H9 (cell line): ENCODE measurements around the gene C2orf72. TPM values are rescaled to one million over a fixed set of nuclear protein-coding genes. Genes with fewer than 3 reads are reported as not detected.

ENCODE experiments used
- DNase-seq: peaks from one replicate; pipeline ENCODE4 v3.0.0-alpha.2; 2017
- H2AFZ ChIP-seq: one replicate; pipeline ENCODE4 v1.6.1; 2013; ENCODE audit warnings: mild to moderate bottlenecking, low read length, control low read depth, moderate library complexity
- H2AK5ac ChIP-seq: 2 replicates; pipeline ENCODE4 v1.6.1; 2013; ENCODE audit warnings: low read length, control low read depth, mixed read lengths; ENCODE audit not compliant: insufficient read length
- H2BK120ac ChIP-seq: one replicate; pipeline ENCODE4 v1.6.1; 2013; ENCODE audit warnings: low read depth, mild to moderate bottlenecking, low read length, control low read depth, inconsistent platforms; ENCODE audit not compliant: poor library complexity, severe bottlenecking
- H2BK12ac ChIP-seq: 2 replicates; pipeline ENCODE4 v1.6.1; 2013; ENCODE audit warnings: low read length, control low read depth, mixed read lengths, low read depth; ENCODE audit not compliant: insufficient read length
- H2BK15ac ChIP-seq: 2 replicates; pipeline ENCODE4 v1.6.1; 2013; ENCODE audit warnings: low read depth, low read length, control low read depth
- H2BK20ac ChIP-seq: one replicate; pipeline ENCODE4 v1.6.1; 2013; ENCODE audit warnings: low read depth, mild to moderate bottlenecking, low read length, control low read depth, inconsistent platforms; ENCODE audit not compliant: poor library complexity, severe bottlenecking
- H2BK5ac ChIP-seq: 2 replicates; pipeline ENCODE4 v1.6.1; 2013; ENCODE audit warnings: low read length, control low read depth, mixed read lengths; ENCODE audit not compliant: insufficient read length
- H3K14ac ChIP-seq: 2 replicates; pipeline ENCODE4 v1.6.1; 2013; ENCODE audit warnings: low read length, control low read depth; ENCODE audit not compliant: insufficient read depth
- H3K18ac ChIP-seq: 2 replicates; pipeline ENCODE4 v1.6.1; 2013; ENCODE audit warnings: low read depth, mild to moderate bottlenecking, mixed read lengths, low read length, control low read depth; ENCODE audit not compliant: insufficient read length
- H3K23ac ChIP-seq: 2 replicates; pipeline ENCODE4 v1.6.1; 2013; ENCODE audit warnings: low read length, control low read depth, mixed read lengths, low read depth; ENCODE audit not compliant: insufficient read length
- H3K23me2 ChIP-seq: 2 replicates; pipeline ENCODE4 v1.6.1; 2013; ENCODE audit warnings: low read depth, mild to moderate bottlenecking, mixed read lengths, low read length, control low read depth; ENCODE audit not compliant: insufficient read length, poor library complexity, severe bottlenecking
- H3K27ac ChIP-seq: 2 replicates; pipeline ENCODE4 v1.5.1; 2013; ENCODE audit warnings: low read length, control low read depth, mixed read lengths, low read depth; ENCODE audit not compliant: insufficient read length
- H3K27me3 ChIP-seq: 2 replicates; pipeline ENCODE4 v1.6.1; 2013; ENCODE audit warnings: low read length, control low read depth, inconsistent platforms; ENCODE audit not compliant: insufficient read depth
- H3K4ac ChIP-seq: 2 replicates; pipeline ENCODE4 v1.6.1; 2013; ENCODE audit warnings: low read depth, mild to moderate bottlenecking, control low read depth, inconsistent platforms, low read length, moderate library complexity
- H3K4me1 ChIP-seq: 2 replicates; pipeline ENCODE4 v1.6.1; 2013; ENCODE audit warnings: low read length, control low read depth, inconsistent platforms; ENCODE audit not compliant: insufficient read depth
- H3K4me2 ChIP-seq: 2 replicates; pipeline ENCODE4 v1.6.1; 2013; ENCODE audit warnings: low read length, control low read depth, mixed read lengths; ENCODE audit not compliant: insufficient read length, insufficient read depth
- H3K56ac ChIP-seq: 2 replicates; pipeline ENCODE4 v1.6.1; 2013; ENCODE audit warnings: low read depth, mild to moderate bottlenecking, mixed read lengths, low read length, control low read depth; ENCODE audit not compliant: insufficient read length
- H3K79me1 ChIP-seq: 2 replicates; pipeline ENCODE4 v1.6.1; 2013; ENCODE audit warnings: low read depth, mild to moderate bottlenecking, moderate library complexity, low read length, control low read depth, inconsistent platforms; ENCODE audit not compliant: insufficient read depth, poor library complexity, severe bottlenecking
- H3K79me2 ChIP-seq: 2 replicates; pipeline ENCODE4 v1.6.1; 2013; ENCODE audit warnings: low read length, control low read depth, inconsistent platforms; ENCODE audit not compliant: insufficient read depth
- H3K9ac ChIP-seq: 2 replicates; pipeline ENCODE4 v1.6.1; 2013; ENCODE audit warnings: low read length, control low read depth, mixed read lengths; ENCODE audit not compliant: insufficient read length; ENCODE audit errors: extremely low read depth
- H3K9me3 ChIP-seq: one replicate; pipeline ENCODE4 v1.6.1; 2013; ENCODE audit warnings: low read depth, low read length, inconsistent platforms; ENCODE audit not compliant: control insufficient read depth
- H3T11ph ChIP-seq: one replicate; pipeline ENCODE4 v1.6.1; 2013; ENCODE audit warnings: mild to moderate bottlenecking, low read length, control low read depth, inconsistent platforms
- H4K20me1 ChIP-seq: one replicate; pipeline ENCODE4 v1.6.1; 2013; ENCODE audit not compliant: control insufficient read depth, insufficient read length, insufficient read depth
- H4K5ac ChIP-seq: 2 replicates; pipeline ENCODE4 v1.6.1; 2013; ENCODE audit warnings: low read depth, mild to moderate bottlenecking, mixed read lengths, low read length, control low read depth; ENCODE audit not compliant: insufficient read length
- H4K8ac ChIP-seq: replicated peaks from 2 replicates; pipeline ENCODE4 v1.6.1; 2013; ENCODE audit warnings: low read length, control low read depth, mixed read lengths, low read depth; ENCODE audit not compliant: insufficient read length
- H4K91ac ChIP-seq: 2 replicates; pipeline ENCODE4 v1.6.1; 2013; ENCODE audit warnings: low read depth, mild to moderate bottlenecking, moderate library complexity, mixed read lengths, low read length, control low read depth; ENCODE audit not compliant: insufficient read length
- H3K27ac Mint-ChIP-seq, 3 experiments: 2 replicates in 2 of 3; 3 replicates in 1 of 3; pipeline ENCODE4 v1.8.0; 2020 to 2021; ENCODE audit warnings: mixed read lengths in 3 of 3, mild to moderate bottlenecking in 1 of 3, moderate library complexity in 1 of 3
- H3K27me3 Mint-ChIP-seq: 2 replicates; pipeline ENCODE4 v1.8.0; 2021; ENCODE audit warnings: low read depth, mild to moderate bottlenecking, moderate library complexity, mixed read lengths
- H3K36me3 Mint-ChIP-seq, 3 experiments: 2 replicates in 2 of 3; 3 replicates in 1 of 3; pipeline ENCODE4 v1.8.0; 2020 to 2021; ENCODE audit warnings: low read depth in 3 of 3, mixed read lengths in 3 of 3; ENCODE audit not compliant: insufficient read depth in 1 of 3
- H3K4me1 Mint-ChIP-seq, 2 experiments: 2 replicates each; pipeline ENCODE4 v1.8.0; 2020; ENCODE audit warnings: mixed read lengths in 2 of 2
- H3K4me3 Mint-ChIP-seq, 2 experiments: 2 replicates in 1 of 2; 3 replicates in 1 of 2; pipeline ENCODE4 v1.8.0; 2020 to 2021; ENCODE audit warnings: mild to moderate bottlenecking in 2 of 2, mixed read lengths in 2 of 2, moderate library complexity in 1 of 2
- H3K9me3 Mint-ChIP-seq, 2 experiments: 2 replicates in 1 of 2; 3 replicates in 1 of 2; pipeline ENCODE4 v1.8.0; 2020; ENCODE audit warnings: mild to moderate bottlenecking in 2 of 2, mixed read lengths in 2 of 2, moderate library complexity in 1 of 2
- CTCF ChIP-seq: fragments of 200-600 bp; sonication (generic); conservative IDR thresholded peaks from 3 replicates; pipeline ENCODE4 v1.8.0; 2021; ENCODE audit warnings: antibody characterized with exemption, mild to moderate bottlenecking
- WGBS: extraction: QIAGEN DNeasy Blood & Tissue Kit; methylation state at CpG from one replicate; pipeline ENCODE4 v1.1.7; 2013; ENCODE audit warnings: missing lambda C conversion rate, low lambda C conversion rate, mixed read lengths; ENCODE audit not compliant: insufficient read length; ENCODE audit errors: extremely low coverage; 5-methylcytosine and 5-hydroxymethylcytosine counted together
- total RNA-seq: library from RNA; stranded (reverse); gene quantifications from 2 replicates; pipeline ENCODE4 v1.2.1, GENCODE V29; 2021

The C2orf72 gene
- total RNA-seq, 1 experiment from 2014 or later, result 1.0 TPM

- H3K27me3 Mint-ChIP-seq, result peaks cover 47% of the 10 kb centered on the region
Observed at GRCh38 chr2:231011526-231011925, 25.8 kb upstream of the C2orf72 start.

More at GRCh38 chr2:231011526-231011925, 25.8 kb upstream of the C2orf72 start:
- Histone ChIP-seq H3K4ac (no peak overlapping the region), H2BK5ac (no peak overlapping the region), H3T11ph (no peak overlapping the region), H3K4me1 (no peaks in the 10 kb centered on the region), H3K27me3 (no peaks in the 10 kb centered on the region; the same call in 1 of the 2 replicates), H3K79me1 (no peaks in the 10 kb centered on the region), H3K23me2 (no peaks in the 10 kb centered on the region), H3K27ac (no peak overlapping the region), H4K91ac (no peak overlapping the region), H3K18ac (no peak overlapping the region), H2BK15ac (no peak overlapping the region), H3K9ac (no peak overlapping the region), H4K5ac (no peak overlapping the region), H2AFZ (no peak overlapping the region), H3K4me2 (no peak overlapping the region), H3K56ac (no peak overlapping the region), H3K9me3 (no peaks in the 10 kb centered on the region), H2BK20ac (no peak overlapping the region), H2AK5ac (no peak overlapping the region), H3K23ac (no peak overlapping the region), H2BK12ac (no peak overlapping the region), H2BK120ac (no peak overlapping the region), H4K20me1 (no peaks in the 10 kb centered on the region), H3K14ac (no peak overlapping the region; the same call in 1 of the 2 replicates), H3K79me2 (no peaks in the 10 kb centered on the region), H4K8ac (no peak overlapping the region)
- Mint-ChIP-seq H3K4me3 (no peak overlapping the region), H3K4me1 (peaks cover 20 to 27% of the 10 kb centered on the region in 2 experiments), H3K9me3 (no peaks in the 10 kb centered on the region), H3K36me3 (peaks cover 0 to 4% (median 0%) of the 10 kb centered on the region in 3 experiments; a peak in 1 of 7 replicates), H3K27ac (no peak overlapping the region)
- DNase-seq, result no peak
- no peak for TF ChIP-seq CTCF
- no CpG with 5 or more reads among the region's 2 CpGs for WGBS
